HG03175 (cell line): ENCODE results near the gene PRSS50.

Source experiments
- ATAC-seq: cut with Tn5 transposase; IDR thresholded peaks from one replicate; pipeline ENCODE4 v1.9.1; 2021; ENCODE audit warnings: mild to moderate bottlenecking, moderate library complexity; ENCODE audit not compliant: unreplicated experiment

Gene PRSS50

GRCh38 chr3:46729038-46729437 lies 11.4 kb upstream of the PRSS50 start:
- no peak for ATAC-seq

DNA sequence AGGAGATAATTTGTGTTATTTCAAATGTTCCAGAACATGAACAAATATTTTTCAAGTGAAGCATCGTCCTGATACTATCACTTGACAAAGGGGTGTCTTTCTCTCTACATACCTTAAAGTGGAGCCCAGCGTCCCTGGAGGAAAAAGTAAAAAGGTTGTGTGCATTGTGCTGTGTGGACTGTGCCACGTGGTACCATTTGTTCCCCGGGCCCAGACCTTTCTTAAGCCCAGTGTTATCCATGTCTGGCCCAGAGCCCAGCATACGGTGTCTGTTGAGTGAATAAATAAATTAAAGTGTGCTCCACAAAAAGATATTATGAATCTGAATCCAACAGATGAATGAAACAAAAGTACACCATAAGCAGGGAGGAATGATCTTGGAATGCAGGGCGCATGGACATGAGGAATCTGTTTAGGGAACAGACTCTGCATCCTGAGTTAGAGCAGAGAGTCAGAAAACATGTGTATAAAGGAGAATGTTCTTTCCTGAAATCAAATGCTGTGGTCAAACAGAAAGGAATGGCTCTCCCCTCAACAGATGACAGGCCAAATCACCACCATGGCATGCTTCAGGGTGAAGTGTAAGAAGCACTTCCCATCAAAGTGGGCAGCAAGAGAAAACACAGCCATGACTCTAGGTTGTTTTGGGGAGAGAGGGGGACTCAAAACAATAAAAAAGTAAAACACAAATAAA lies 8.1 kb upstream of the PRSS50 start:
- ATAC-seq = no peak

DNA sequence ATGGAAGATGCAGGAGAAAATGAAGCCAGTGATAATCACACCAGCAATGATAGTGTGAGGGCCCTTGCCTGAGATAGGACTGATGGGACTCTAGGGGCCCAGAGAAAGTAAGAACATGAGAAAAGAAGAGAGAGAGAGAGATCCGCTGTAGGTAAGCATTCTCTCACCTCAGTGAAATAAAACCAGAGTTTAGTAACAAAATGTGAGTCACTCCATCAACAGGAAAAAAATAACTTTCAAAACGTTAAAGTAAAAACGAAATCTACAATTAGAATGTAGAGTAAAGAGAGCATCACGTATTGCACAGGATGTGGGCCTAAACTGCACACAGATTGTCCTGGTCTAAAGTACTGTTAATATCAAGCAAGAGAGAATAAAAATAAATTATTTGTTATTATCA lies 6.8 kb upstream of the PRSS50 start:
- no peak for ATAC-seq

- no peak for ATAC-seq
These were observed 4.8 kb upstream of the PRSS50 start for GRCh38 chr3:46722443-46722842.

DNA sequence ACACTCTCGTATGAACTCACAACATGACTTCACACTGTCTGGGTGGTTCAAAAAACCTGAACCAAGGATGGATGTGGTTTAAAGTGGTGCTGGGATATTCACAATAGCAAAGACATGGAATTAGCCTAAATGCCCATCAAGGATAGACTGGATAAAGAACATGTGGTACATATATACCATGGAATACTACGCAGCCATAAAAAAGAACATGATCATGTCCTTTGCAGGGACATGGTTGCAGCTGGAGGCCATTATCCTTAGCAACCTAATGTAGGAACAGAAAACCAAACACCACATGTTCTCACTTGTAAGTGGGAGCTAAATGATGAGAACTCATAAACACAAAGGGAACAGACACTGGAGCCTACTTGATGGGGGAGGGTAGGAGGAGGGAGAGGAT lies 3.3 kb upstream of the PRSS50 start:
- ATAC-seq = no peak

GRCh38 chr3:46719735-46720271 lies 2.1 kb upstream of the PRSS50 start:
- no peak for ATAC-seq

DNA sequence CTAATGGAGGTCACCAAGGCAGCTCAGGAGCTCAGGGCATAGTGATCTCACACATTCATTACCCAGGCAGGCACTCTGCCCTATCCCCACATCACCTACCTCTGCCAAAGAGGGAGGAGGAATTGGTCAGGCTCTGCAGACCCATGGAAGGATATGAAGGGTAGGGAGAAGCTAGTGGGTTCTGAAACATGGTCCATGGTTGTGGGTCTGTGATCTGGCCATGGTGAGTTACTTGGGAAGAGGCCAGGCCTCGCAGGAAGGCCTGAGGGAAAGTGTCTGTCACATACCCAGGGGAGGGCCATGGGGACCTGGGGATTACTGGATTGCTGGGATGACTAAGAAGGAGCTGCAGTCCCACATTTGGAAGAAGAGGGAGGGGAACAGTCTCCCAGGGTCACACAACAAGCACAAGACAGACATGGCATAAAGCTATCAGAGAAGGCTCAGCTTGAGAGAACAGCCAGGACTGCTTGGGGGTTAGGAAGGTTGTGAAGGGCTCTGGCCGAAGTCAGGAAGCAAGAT lies 1.4 kb upstream of the PRSS50 start:
- ATAC-seq = no peak

DNA sequence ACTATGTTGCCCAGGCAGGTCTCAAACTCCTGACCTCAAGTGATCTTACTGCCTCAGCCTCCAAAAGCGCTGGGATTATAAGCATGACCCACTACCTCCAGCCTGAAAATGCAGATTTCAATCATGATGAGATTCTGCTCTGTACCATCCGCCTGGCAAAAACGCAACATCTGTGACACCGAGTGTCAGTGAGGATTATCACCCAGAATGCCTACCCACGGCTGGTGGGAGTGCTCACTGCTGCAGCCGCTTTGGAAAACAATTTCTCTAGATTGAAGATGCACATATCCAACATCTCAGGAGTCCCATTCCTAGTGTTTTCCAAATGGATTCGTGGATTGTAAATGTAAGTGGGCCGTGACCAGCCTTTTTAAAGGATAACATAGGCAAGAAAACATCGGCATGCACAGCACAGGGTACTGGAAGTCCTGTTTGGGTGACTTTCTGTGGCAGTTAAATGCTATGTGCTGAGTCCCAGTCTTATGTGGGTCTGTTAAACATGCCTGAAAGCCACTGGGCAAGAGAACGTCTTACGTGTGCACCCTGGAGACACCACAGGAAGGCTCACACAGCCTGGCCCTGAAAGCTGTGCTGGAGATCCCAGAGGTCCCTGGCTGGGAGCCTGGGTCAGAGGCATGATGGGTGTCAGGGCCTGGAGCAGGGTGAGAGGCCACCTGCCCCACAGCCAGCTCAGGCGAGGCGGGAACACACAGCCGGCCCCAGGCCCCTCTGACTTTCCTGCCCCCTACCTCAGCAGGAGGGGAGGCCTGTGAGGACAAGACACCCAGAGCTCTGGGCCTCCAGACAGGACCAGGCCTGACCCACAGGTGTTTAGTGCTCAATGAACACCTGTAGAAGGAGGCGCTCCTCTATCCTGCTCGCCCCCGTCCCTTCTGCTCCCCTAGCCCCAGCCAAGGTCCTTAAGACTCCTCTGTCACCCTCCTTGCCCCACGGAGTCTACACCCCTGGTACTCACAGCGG lies 918 bp downstream of the PRSS50 start:
- ATAC-seq = no peak

DNA sequence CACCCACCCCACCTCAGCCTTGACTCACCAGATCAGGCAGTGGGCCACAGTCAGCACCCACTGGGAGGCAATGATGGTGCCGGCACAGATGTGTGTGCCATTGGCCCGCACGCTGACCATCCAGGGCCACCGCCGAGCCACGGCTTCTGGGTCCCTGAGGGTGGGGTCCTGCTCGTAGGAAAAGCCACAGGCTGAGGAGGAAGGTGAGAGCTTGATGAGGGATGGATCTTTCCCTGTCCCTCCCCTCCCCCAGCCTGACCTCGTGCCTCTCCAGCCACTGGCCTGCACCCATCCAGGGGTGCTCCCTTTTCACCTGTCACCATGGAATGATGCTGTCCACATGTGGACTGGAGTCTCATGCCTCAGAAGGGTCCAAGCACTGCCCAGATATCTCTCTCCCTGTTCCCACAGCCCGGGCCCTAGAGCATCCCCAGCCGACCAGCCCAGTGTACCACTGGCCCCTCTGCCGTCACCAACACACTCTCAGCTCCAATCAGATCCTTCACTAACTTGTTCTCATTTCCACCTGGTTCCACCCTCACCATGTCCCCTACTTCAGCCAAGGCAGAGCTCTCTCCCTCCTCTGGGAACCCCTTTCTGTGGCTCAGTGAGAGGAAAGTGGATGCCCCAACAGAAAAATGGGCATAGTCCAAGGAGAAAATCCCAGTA lies 2.0 kb downstream of the PRSS50 start:
- ATAC-seq = no peak

DNA sequence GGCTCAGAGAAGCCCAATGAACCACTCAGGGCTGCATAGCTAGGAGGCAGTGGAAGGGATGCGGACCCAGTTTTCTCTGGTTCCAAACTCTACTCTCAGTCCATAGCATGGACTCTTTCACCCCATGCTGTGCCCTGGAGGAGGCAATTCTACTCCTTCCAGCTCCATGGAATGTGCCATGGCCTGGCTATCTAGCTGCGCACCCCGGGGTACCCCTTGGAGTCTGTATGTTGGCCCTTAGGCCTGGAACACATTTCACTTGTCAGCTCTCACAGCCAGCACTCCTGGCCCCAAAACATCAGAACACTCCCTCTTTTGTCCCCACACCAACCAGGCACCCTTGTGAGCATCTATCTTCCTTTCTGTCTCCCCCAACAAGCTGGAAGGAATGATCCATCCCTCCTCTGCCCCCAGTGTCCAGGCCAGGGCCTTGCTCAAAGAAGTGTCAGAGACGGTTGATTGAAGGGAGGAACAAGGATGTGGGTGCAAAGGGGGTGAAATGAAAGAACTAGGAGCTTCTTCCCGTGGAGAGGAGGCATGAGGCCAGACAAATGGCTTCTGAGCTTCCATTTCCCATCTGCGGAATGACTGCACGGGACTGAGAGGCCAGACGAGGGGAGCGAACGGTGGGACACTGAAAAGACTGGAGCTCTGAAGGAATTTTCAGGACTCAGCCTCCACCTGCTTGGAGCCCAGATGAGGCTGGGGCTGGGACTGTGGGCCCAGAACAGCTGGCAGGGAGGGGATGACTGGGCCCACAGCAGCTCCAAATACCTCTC lies 2.8 kb downstream of the PRSS50 start:
- no peak for ATAC-seq

DNA sequence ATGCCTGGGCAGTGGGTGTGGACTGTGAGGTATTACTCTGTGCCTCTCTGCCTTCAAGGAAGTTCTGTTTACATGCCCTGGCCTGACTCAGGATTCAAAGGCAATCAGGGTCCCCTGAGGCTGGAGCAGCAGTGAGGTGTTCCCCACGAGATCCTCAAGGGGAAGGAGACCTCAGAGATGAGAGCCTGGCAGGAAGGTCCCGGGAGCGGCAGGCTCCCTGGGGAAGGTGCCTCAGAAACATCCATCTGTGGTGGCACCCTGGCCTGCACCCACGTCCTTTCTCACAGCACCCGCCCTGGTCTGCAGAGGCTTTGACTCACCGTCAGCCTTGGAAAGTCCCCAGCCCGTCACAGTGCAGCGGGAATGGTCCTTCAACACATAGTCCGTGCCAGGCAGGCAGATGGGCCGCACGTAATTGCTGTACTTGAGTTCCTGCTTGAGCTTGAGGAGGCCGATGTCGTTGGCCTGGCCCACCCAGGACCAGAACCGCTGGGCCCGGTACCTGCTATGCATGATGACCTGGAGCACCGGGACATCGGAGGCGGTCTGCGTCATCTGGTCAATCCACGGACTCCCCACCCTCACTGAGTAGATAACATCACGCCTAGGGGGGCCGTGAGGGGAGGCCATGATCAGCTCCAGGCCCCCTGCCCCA lies 3.6 kb downstream of the PRSS50 start:
- ATAC-seq = no peak

DNA sequence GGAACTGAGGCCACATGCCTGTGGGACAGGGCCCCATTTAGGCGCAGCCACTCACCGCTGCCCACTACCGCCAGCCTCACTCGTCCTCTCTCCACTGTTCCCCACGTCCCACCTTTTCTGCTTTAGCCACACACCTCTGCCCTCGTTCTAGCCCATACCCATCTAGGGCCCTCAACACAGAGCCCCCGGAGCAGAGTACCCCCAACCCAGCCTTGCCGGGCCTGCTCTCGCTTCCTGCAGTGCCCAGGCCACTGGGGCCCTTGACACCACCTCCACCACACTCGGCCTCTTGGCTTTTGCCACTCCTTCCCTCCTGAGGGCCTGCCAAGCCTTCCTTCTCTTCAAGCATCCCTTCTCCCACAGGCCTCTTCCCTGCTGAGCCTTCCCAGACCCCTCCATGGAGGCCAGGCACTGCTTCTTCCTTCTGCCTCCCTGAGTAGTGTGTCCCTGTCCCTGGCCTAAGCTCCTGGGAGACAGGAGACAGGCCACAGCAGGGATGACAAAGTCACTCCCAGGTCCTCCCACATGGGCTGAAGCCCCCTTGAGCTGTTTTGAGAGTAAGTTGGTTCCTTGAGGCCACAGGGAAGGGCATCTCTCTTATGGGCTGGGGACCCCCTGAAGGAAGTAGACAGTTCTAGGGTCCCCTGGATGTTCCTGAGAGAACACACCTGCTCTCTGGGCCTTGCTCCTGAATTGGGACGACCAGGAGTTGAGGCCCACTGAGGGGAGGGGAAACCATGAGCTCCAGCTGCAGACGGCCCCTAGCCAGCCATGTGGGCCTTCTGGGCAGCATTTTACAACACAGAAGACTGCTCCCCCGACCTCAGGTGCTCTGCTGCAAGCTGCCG lies 4.4 kb downstream of the PRSS50 start:
- ATAC-seq = no peak

DNA sequence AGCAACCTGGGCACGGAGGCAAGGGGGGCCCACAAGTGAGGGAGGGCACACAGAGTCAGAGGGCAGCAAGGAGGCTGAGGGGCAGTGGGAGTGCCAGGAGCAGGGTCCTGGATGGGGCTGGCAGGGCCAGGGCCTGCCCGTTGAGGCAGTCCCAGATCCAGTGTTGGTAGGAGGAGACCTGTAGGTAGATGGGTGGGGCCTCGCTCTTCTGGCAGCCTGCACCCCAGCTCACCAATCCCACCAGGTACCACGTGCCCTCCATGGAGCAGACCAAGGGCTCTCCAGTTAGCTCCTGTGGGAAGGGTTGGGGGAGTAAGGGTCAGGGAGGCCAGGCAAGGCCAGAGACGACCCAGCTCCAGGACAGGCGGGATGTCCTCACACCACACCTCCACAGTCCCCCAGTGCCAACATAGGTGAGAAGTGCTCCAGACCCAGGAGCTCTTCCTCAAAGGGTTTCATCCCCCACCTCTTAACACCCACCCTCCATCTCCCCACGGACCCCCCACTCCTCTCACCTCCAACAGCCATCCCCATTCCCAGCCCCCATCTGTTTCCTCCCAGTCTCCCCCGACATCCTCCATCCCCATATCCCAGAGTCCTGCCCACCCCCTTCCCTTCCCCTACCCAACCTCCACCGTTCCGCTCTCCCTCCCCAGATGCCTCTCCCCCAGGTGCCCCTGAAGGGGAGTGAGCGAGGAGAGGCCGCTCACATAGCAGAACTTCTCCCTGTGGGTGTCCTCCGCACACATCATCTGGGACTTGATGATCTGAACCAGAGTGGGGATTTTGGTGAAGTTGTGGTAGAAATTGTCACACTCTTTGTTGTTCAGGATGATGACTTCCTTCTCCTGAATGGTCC lies 5.2 kb downstream of the PRSS50 start:
- ATAC-seq = no peak

- ATAC-seq = no peak
These were observed 5.9 kb downstream of the PRSS50 start for GRCh38 chr3:46711760-46712159.

- ATAC-seq = no peak
These were observed 6.4 kb downstream of the PRSS50 start for GRCh38 chr3:46711305-46711704.

GRCh38 chr3:46710671-46711295 lies 6.9 kb downstream of the PRSS50 start:
- ATAC-seq = no peak

DNA sequence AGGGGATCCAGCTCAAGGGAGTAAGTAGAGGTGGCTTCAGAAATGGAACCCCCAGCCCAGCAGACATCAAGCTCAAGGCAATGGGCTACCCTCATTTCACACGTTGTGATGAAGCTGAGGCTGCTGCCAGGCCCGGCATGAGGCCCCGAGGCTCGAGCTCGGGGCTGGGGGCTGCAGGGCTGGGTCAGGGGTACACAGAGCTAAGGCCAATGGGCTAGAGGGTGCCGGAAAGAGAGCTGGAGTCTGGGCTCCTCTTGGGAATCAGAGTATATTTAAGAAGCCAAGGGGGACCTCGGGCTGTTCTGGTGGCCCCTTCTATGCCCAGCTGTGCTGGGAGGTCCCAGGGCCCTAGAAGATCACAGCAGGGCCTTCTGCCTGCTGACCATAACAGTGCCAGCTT lies 7.4 kb downstream of the PRSS50 start:
- no peak for ATAC-seq

DNA sequence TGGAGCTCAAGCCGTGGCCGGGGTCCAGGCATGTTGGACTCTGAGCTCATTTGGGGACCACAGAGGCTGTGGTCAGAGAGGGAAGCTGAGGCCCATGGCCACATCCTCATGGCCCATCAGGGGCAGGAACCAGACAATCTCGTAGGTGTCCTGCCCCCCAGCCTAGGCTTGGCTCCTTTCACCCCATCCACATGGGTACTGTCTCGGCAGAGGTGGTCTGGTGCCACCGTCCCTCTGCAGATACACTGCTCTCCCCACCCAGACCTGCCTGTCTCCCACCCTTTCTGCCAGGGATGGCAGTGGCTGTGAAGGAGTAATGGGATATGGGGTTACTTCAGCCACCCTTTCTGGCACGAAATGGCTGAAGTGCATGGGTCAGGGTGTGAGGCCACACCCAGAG lies 7.9 kb downstream of the PRSS50 start:
- no peak for ATAC-seq
